ENCODE data around the gene SLC19A3. TPM values are rescaled to one million over a fixed set of nuclear protein-coding genes. Genes with fewer than 3 reads are reported as not detected.

SLC19A3 gene
- polyA plus RNA-seq, 1 experiment = not detected

- Histone ChIP-seq H3K4me3 (ENCODE audit: low read depth, low read length) (no peak overlapping the region), H3K27ac (ENCODE audit: low read depth, low read length) (no peak overlapping the region), H3K9me3 (ENCODE audit: control insufficient read depth, insufficient read depth, low read length) (no peaks in the 10 kb centered on the region), H3K27me3 (ENCODE audit: control insufficient read depth, insufficient read depth, low read length) (no peaks in the 10 kb centered on the region)
- CTCF ChIA-PET = interaction anchor here (0.6 kb wide), 1 partner anchor 15 kb away, joined by 4 read pairs; no protein-coding TSS in a partner anchor
- DNase-seq (ENCODE audit: low read depth, low spot score) = no peak
- no peak for TF ChIP-seq CTCF (IDR thresholded peaks at IDR 0.05; ENCODE audit: low read depth, low read length)
- POLR2A ChIA-PET = no interaction called here
Observed at GRCh38 chr2:227642656-227643055, 75.2 kb downstream of the SLC19A3 start.

GRCh38 chr2:227634201-227634600 is 83.6 kb downstream of the SLC19A3 start:
- CTCF ChIA-PET = interaction anchor here (2.5 kb wide), 1 partner anchor 24 kb away, joined by 17 read pairs; no protein-coding TSS in a partner anchor
- no peak for TF ChIP-seq CTCF (IDR thresholded peaks at IDR 0.05; ENCODE audit: low read depth, low read length)
- no peaks in the 10 kb centered on the region for H3K9me3 ChIP-seq (ENCODE audit: control insufficient read depth, insufficient read depth, low read length)
- H3K4me3 ChIP-seq (ENCODE audit: low read depth, low read length) = no peak overlapping the region
- H3K27me3 ChIP-seq (ENCODE audit: control insufficient read depth, insufficient read depth, low read length) = no peaks in the 10 kb centered on the region
- no peak overlapping the region for H3K27ac ChIP-seq (ENCODE audit: low read depth, low read length)
- POLR2A ChIA-PET = no interaction called here
- no peak for DNase-seq (ENCODE audit: low read depth, low spot score)

Small RNA genes lying within 50 kb of the gene (small RNA-seq; reads per million reads assigned to genes)
- not detected for gene RNA5SP121 (ENCODE audit: insufficient read length, low read depth)

Other genes with a start within 250 kb of the SLC19A3 start
- 124 and 139 TPM in 2 replicates for gene AGFG1, start 245.9 kb downstream of the SLC19A3 start, polyA plus RNA-seq (2011; rRNA removed)
- gene SCYGR2, start 119.1 kb downstream of the SLC19A3 start, polyA plus RNA-seq (2011; rRNA removed) = not detected in 2 replicates
- gene SCYGR3, start 103.2 kb downstream of the SLC19A3 start, polyA plus RNA-seq (2011; rRNA removed) = not detected in 2 replicates
- not detected in 2 replicates for gene SCYGR4, start 100.5 kb downstream of the SLC19A3 start, polyA plus RNA-seq (2011; rRNA removed)
- gene SCYGR5, start 51.2 kb downstream of the SLC19A3 start, polyA plus RNA-seq (2011; rRNA removed) = not detected in 2 replicates
- not detected in 2 replicates for gene SCYGR6, start 6.7 kb upstream of the SLC19A3 start, polyA plus RNA-seq (2011; rRNA removed)
- not detected in 2 replicates for gene SCYGR7, start 10.3 kb upstream of the SLC19A3 start, polyA plus RNA-seq (2011; rRNA removed)
- not detected in 2 replicates for gene SCYGR8, start 27.9 kb upstream of the SLC19A3 start, polyA plus RNA-seq (2011; rRNA removed)
- 0.11 TPM in 1 of 2 replicates, not detected in the other for gene CCL20, start 95.8 kb upstream of the SLC19A3 start, polyA plus RNA-seq (2011; rRNA removed)
- gene DAW1, start 153.6 kb upstream of the SLC19A3 start, polyA plus RNA-seq (2011; rRNA removed) = 0.12 and 0.25 TPM in 2 replicates